Measurements from ENCODE around the gene IL34. TPM values are rescaled to one million over a fixed set of nuclear protein-coding genes. Genes with fewer than 3 reads are reported as not detected.
A peak's percentile ranks its signal among the peaks of the same experiment; 100 is the strongest.
"Not testable (repeated sequence)": the region's sequence is repeated elsewhere in the genome, so short reads cannot be mapped to it uniquely, and the experiment has no call there.

IL34 gene
- total and polyA plus RNA-seq, 5 experiments from 2014 or later, result 0.36 TPM; not detected in 4

DNA sequence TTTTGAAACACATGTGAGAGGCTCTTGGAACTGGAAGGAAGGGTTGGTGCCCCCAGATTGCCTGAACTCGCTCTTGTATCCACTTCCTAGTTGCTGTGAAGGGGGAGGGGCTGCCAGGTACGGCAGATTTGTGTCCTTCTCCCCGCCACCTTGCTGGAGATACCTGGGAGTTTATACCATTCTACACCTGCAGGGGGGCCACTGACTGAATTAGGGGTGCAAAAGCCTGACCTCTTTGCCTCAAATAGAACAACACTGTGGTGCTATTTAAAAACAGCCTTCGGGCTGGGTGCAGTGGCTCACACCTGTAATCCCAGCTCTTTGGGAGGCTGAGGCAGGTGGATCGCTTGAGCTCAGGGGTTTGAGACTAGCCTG is 35.1 kb upstream of the IL34 start:
- Mint-ChIP-seq H3K9me3 (no peaks in the 10 kb centered on the region), H3K36me3 (peaks cover 0 to 1% (median 0%) of the 10 kb centered on the region in 3 donors), H3K4me1 (no peaks in the 10 kb centered on the region), H3K27ac (no peak overlapping the region), H3K27me3 (no peaks in the 10 kb centered on the region), H3K4me3 (no peak overlapping the region)
- ATAC-seq (no peak), DNase-seq (no peak)
- POLR2A ChIA-PET, result no interaction called here

DNA sequence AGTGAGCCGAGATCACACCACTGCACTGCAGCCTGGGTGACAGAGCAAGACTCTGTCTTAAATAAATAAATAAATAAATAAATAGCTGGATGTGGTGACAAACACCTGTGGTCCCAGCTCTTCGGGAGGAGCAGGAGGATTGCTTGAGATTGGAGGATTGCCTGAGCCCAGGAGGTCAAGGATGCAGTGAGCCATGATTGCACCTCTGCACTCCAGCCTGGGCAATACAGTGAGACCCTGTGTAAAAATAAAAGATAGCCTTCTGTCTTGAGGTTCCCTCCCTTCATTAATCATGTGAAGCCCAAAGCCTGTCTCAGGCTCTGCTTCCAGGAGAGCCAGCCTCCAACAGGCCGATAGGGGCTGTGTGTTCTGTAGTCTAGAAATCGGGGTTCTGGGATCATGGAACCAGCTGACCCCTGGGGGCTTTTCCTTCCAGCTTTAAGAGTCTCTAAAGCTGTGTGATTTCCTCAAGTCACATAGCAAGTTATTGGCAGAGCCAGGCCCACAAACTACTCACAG is 34.5 kb upstream of the IL34 start:
- Mint-ChIP-seq H3K4me3 (no peak overlapping the region), H3K36me3 (peaks cover 0 to 1% (median 0%) of the 10 kb centered on the region in 3 donors), H3K4me1 (no peaks in the 10 kb centered on the region)

GRCh38 chr16:70612931-70613330 is 33.4 kb upstream of the IL34 start:
- Mint-ChIP-seq H3K9me3 (no peaks in the 10 kb centered on the region), H3K27me3 (no peaks in the 10 kb centered on the region), H3K4me3 (no peak overlapping the region), H3K27ac (peak overlapping the region in 2 of 10 donors; percentile 48 to 58), H3K36me3 (peaks cover 0 to 1% (median 0%) of the 10 kb centered on the region in 3 donors), H3K4me1 (no peaks in the 10 kb centered on the region)
- ATAC-seq (no peak), DNase-seq (no peak)
- POLR2A ChIA-PET, result no interaction called here

More for the DNA sequence above, 34.5 kb upstream of the IL34 start:
- H3K9me3 Mint-ChIP-seq, result no peaks in the 10 kb centered on the region
- ATAC-seq, result no peak
- no peaks in the 10 kb centered on the region for H3K27me3 Mint-ChIP-seq
- no peak overlapping the region for H3K27ac Mint-ChIP-seq
- POLR2A ChIA-PET, result no interaction called here
- DNase-seq, result no peak

GRCh38 chr16:70614208-70614951 is 32.0 kb upstream of the IL34 start:
- POLR2A ChIA-PET, result no interaction called here
- Mint-ChIP-seq H3K4me1 (no peaks in the 10 kb centered on the region), H3K4me3 (no peak overlapping the region), H3K9me3 (no peaks in the 10 kb centered on the region), H3K36me3 (no peaks in the 10 kb centered on the region), H3K27ac (no peak overlapping the region), H3K27me3 (peaks cover 0 to 8% (median 0%) of the 10 kb centered on the region in 5 donors)
- no peak for ATAC-seq
- no peak for DNase-seq

- Mint-ChIP-seq H3K27ac (no peak overlapping the region), H3K36me3 (no peaks in the 10 kb centered on the region), H3K9me3 (no peaks in the 10 kb centered on the region), H3K4me3 (no peak overlapping the region), H3K27me3 (peaks cover 0 to 13% (median 0%) of the 10 kb centered on the region in 5 donors), H3K4me1 (no peaks in the 10 kb centered on the region)
- no peak for DNase-seq
- no peak for ATAC-seq
- POLR2A ChIA-PET, result no interaction called here
Measured at GRCh38 chr16:70615945-70616344, 30.4 kb upstream of the IL34 start.

DNA sequence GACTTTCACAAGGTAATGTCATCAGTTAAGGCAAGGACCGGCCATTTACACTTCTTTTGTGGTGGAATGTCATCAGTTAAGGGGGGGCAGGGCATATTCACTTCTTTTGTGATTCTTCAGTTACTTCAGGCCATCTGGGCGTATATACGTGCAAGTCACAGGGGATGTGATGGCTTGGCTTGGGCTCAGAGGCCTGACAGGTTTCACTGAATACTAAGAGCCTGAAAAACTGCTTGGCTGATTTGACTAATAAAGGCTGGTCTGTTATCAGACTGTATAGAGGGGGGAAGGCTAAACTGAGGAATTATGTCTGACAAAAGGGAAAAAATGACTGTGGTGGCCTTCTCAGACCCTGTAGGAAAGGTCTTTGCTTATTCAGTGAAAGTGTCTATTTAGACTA is 24.5 kb upstream of the IL34 start:
- H3K9me3 Mint-ChIP-seq, H3K36me3 Mint-ChIP-seq, H3K4me1 Mint-ChIP-seq, POLR2A ChIA-PET, H3K4me3 Mint-ChIP-seq, ATAC-seq, DNase-seq: not testable (repeated sequence)
- Mint-ChIP-seq H3K27me3 (peaks cover 0 to 19% (median 0%) of the 10 kb centered on the region in 5 donors), H3K27ac (peak overlapping the region in 1 of 10 donors; percentile 54)

DNA sequence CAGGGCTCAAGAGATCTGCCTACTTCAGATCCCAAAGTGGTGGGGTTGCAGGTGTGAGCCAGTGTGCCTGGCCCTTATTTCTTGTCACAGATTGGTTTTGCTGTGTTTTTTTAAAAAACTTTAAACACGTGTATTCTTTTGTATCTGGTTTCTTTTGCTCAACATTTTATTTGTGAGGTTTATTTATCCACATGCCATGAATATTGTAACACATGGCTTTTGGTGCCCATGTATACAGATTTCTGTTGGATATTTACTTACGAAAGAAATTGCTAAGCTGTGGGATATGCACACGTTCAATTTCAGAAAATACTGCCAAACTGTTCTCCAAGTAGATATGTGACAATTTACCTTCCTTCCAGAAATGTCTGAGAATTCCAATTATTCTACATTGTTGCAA is 18.7 kb upstream of the IL34 start:
- POLR2A ChIA-PET, result no interaction called here
- no peak overlapping the region for H3K27ac Mint-ChIP-seq
- H3K4me1 Mint-ChIP-seq, result no peaks in the 10 kb centered on the region
- ATAC-seq, result no peak
- peaks cover 0 to 5% (median 0%) of the 10 kb centered on the region in 3 donors for H3K36me3 Mint-ChIP-seq
- peaks cover 0 to 9% (median 3%) of the 10 kb centered on the region in 5 donors for H3K27me3 Mint-ChIP-seq
- H3K4me3 Mint-ChIP-seq, result no peak overlapping the region
- DNase-seq, result no peak
- peaks cover 0 to 7% (median 4%) of the 10 kb centered on the region in 9 donors for H3K9me3 Mint-ChIP-seq

DNA sequence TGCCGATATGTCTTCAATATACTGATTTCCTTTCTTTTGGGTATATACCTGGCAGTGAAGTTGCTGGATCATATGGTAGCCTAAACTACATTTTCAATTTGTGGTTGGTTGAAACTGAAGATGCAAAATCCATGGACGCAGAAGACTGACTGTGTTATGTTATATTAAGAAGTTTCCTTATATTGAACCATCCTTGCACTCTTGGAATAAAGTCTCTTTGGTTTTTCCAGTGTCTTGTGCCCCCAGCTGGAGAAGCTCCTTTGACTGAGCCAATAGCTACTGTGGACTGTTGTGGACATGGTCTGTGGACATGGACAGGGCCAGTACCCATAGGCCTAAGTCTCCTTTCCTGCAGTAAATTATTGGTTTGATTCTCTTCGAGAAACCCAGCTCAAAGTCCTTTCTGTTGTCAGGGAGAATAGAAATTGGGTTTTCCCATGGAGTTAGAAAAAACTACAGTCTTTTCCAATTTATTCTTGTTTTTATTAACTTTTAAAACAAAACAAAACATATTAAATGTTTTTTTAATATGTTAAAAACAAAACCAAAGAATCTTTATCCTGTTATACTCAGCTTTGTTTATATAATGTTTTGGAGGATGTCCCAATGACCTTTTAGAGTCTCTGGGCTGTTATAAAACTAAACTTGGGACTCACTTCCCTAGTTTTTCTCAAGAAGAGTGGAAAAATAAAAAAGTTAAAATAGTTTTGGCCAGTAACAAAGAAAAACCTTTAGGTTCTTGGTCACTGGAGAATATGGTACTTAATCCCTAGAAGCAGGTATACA is 15.2 kb upstream of the IL34 start:
- no peak for ATAC-seq
- H3K36me3 Mint-ChIP-seq, result peaks cover 0 to 5% (median 0%) of the 10 kb centered on the region in 3 donors
- POLR2A ChIA-PET, result no interaction called here
- H3K4me3 Mint-ChIP-seq, result no peak overlapping the region
- no peaks in the 10 kb centered on the region for H3K4me1 Mint-ChIP-seq
- no peak overlapping the region for H3K27ac Mint-ChIP-seq
- H3K27me3 Mint-ChIP-seq, result peaks cover 0 to 4% (median 0%) of the 10 kb centered on the region in 5 donors
- no peak for DNase-seq
- peaks cover 0 to 7% (median 4%) of the 10 kb centered on the region in 9 donors for H3K9me3 Mint-ChIP-seq

GRCh38 chr16:70632273-70632672 is 14.1 kb upstream of the IL34 start:
- Mint-ChIP-seq H3K27ac (no peak overlapping the region), H3K9me3 (peaks cover 0 to 7% (median 4%) of the 10 kb centered on the region in 9 donors), H3K27me3 (peaks cover 0 to 4% (median 0%) of the 10 kb centered on the region in 5 donors), H3K36me3 (peaks cover 0 to 5% (median 0%) of the 10 kb centered on the region in 3 donors), H3K4me1 (no peaks in the 10 kb centered on the region), H3K4me3 (no peak overlapping the region)
- ATAC-seq (no peak), DNase-seq (no peak)
- POLR2A ChIA-PET, result no interaction called here

DNA sequence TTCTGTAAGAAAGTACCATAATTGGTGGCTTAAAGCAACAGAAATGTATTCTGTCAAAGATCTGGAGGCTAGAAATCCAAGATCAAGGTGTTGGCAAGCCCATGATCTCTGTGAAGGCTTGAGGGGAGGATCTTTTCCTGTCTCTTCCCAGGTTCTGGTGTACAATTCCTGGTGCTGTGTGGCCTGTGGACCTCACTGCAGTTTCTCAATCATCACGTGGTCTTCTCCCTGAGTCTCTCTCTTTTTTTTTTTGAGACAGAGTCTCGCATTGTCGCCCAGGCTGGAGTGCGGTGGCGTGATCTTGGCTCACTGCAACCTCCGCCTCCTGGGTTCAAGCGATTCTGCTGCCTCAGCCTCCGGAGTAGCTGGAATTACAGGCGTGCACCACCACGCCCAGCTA is 12.7 kb upstream of the IL34 start:
- H3K36me3 Mint-ChIP-seq, H3K9me3 Mint-ChIP-seq, POLR2A ChIA-PET, DNase-seq, H3K27me3 Mint-ChIP-seq, H3K4me3 Mint-ChIP-seq, H3K4me1 Mint-ChIP-seq, H3K27ac Mint-ChIP-seq, ATAC-seq: not testable (repeated sequence)

DNA sequence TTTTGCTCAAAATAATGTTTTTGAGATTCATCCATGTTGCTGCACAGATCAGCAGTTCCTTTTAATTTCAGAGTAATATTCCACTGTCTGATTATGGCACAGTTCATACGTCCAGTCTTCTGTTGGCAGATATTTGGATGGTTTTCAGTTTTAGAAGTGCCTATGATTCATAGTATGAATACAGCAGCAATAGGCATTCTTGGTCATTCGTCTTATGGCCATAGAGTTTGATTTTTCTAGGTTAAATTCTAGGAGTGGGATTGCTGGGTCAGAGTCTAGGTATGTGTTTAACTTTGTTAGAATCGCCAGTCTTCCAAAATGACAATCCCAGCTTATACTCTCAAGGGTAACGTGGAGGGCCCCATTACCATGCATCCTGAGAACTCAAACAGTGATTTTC is 11.5 kb upstream of the IL34 start:
- ATAC-seq, result no peak
- POLR2A ChIA-PET, result no interaction called here
- H3K36me3 Mint-ChIP-seq, result peaks cover 0 to 5% (median 0%) of the 10 kb centered on the region in 3 donors
- H3K27me3 Mint-ChIP-seq, result peaks cover 0 to 4% (median 2%) of the 10 kb centered on the region in 5 donors
- peaks cover 0 to 7% (median 4%) of the 10 kb centered on the region in 9 donors for H3K9me3 Mint-ChIP-seq
- no peak overlapping the region for H3K4me3 Mint-ChIP-seq
- DNase-seq, result no peak
- H3K4me1 Mint-ChIP-seq, result no peaks in the 10 kb centered on the region
- H3K27ac Mint-ChIP-seq, result peak overlapping the region in 1 of 10 donors; percentile 3

DNA sequence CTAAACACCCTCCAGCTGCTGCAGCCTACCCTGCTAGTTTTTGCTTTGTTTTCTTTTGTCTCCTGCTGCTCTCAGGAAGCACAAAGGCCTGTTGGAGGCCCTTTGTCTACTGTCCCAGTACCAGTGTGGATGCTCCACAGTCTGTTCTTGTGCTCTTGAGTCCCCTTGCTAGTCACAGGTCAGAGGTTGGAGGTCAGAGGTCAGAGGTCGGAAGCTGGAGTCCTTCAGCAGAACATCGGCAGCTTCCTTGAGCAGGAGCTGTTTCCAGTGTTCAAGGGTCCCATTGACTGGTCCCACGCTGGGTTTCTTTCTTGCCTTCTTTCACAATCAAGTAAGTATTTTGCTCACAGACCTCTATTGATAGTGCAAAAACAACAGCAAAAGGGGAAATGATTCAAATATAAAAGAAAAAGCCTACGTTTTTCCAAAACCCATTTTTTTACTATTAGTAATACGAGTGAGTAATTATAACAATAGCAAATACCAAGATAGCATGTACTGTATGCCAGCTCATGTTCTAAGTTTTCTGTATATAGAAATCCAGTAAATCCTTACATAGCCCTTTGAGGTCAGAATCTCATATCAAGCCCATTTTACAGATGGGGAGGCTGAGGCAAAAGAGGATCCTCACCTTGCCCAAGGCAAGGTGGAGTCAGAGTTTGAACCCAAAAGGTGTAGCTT is 10.9 kb upstream of the IL34 start:
- no peak for DNase-seq
- no peak overlapping the region for H3K4me3 Mint-ChIP-seq
- POLR2A ChIA-PET, result no interaction called here

More for the DNA sequence above, 10.9 kb upstream of the IL34 start:
- Mint-ChIP-seq H3K36me3 (peaks cover 0 to 5% (median 0%) of the 10 kb centered on the region in 3 donors), H3K27ac (no peak overlapping the region), H3K27me3 (peaks cover 0 to 4% (median 2%) of the 10 kb centered on the region in 5 donors), H3K4me1 (no peaks in the 10 kb centered on the region), H3K9me3 (peaks cover 0 to 7% (median 4%) of the 10 kb centered on the region in 9 donors)
- ATAC-seq, result no peak
